OCI-LY3 (cell line): ENCODE measurements around the gene FGR.

Experiments used
- H2AFZ ChIP-seq: fragments of 200-600, 300-600 bp; shearing (Covaris generic); 2 replicates; pipeline ENCODE4 v1.6.0; 2014; ENCODE audit warnings: antibody characterized with exemption, low read depth, low read length
- H3K27ac ChIP-seq: fragments of 200-600, 300-600 bp; sonication (generic); 2 replicates; pipeline ENCODE4 v1.5.1; 2014; ENCODE audit warnings: mild to moderate bottlenecking, low read length, moderate library complexity, mixed read lengths
- H3K27me3 ChIP-seq: fragments of 200-600, 300-600 bp; sonication (generic); 2 replicates; pipeline ENCODE4 v1.6.1; 2014; ENCODE audit warnings: low read depth, low read length, mixed read lengths
- H3K36me3 ChIP-seq: fragments of 200-600, 300-600 bp; sonication (generic); replicated peaks from 2 replicates; pipeline ENCODE3; 2014; ENCODE audit warnings: low read depth, low read length, mixed read lengths
- H3K4me1 ChIP-seq: fragments of 300-600, 200-600 bp; sonication (generic); 2 replicates; pipeline ENCODE4 v1.6.1; 2014; ENCODE audit warnings: low read length, mixed read lengths
- H3K4me2 ChIP-seq: fragments of 200-600, 300-600 bp; sonication (generic); 2 replicates; pipeline ENCODE4 v1.6.1; 2014; ENCODE audit warnings: low read length, mixed read lengths
- H3K4me3 ChIP-seq: fragments of 300-600, 200-600 bp; sonication (generic); 2 replicates; pipeline ENCODE4 v1.5.1; 2014; ENCODE audit warnings: antibody characterized with exemption, mild to moderate bottlenecking, low read length, moderate library complexity
- H3K79me2 ChIP-seq: fragments of 300-600, 200-600 bp; shearing (Covaris generic); 2 replicates; pipeline ENCODE4 v1.6.1; 2014; ENCODE audit warnings: mild to moderate bottlenecking, low read length, mixed read lengths
- H3K9ac ChIP-seq: fragments of 300-600, 200-600 bp; shearing (Covaris generic); 2 replicates; pipeline ENCODE4 v1.6.0; 2014; ENCODE audit warnings: mild to moderate bottlenecking, low read length, moderate library complexity
- H3K9me3 ChIP-seq: fragments of 200-600, 300-600 bp; shearing (Covaris generic); 2 replicates; pipeline ENCODE4 v1.6.1; 2014; ENCODE audit warnings: low read length, mixed read lengths; ENCODE audit not compliant: insufficient read depth
- H4K20me1 ChIP-seq: fragments of 200-600, 300-600 bp; sonication (generic); 2 replicates; pipeline ENCODE4 v1.6.1; 2016; ENCODE audit warnings: low read length, mixed read lengths; ENCODE audit not compliant: insufficient read depth
- CTCF ChIP-seq: fragments of 200-600, 300-600 bp; sonication (generic); IDR thresholded peaks from 2 replicates; pipeline ENCODE4 v1.5.1; 2014; ENCODE audit warnings: antibody characterized with exemption, low read length, low read depth
- EZH2phosphoT487 ChIP-seq: fragments of 200-600 bp; shearing (Covaris generic); IDR thresholded peaks from 2 replicates; pipeline ENCODE4 v1.6.1; 2018; ENCODE audit warnings: antibody characterized with exemption, mixed run types, low read depth

The FGR gene

GRCh38 chr1:27567971-27568299, 67.0 kb downstream of the FGR start:
- H3K79me2 ChIP-seq: no peaks in the 10 kb centered on the region
- H4K20me1 ChIP-seq: 0 out of 2 replicates have a peak, but pooled peaks cover 4% of the 10 kb centered on the region
- peak overlapping the region; percentile 78 for H3K4me3 ChIP-seq
- peak overlapping the region; percentile 84 for H3K4me2 ChIP-seq
- H2AFZ ChIP-seq: no peak overlapping the region
- no peaks in the 10 kb centered on the region for H3K9me3 ChIP-seq
- H3K9ac ChIP-seq: peak overlapping the region; percentile 4; the same call in 1 of the 2 replicates
- TF ChIP-seq CTCF (no peak), EZH2phosphoT487 (no peak)
- H3K4me1 ChIP-seq: 0 out of 2 replicates have a peak, but pooled peaks cover 3% of the 10 kb centered on the region
- H3K27me3 ChIP-seq: 0 out of 2 replicates have a peak, but pooled peaks cover 3% of the 10 kb centered on the region
- no peak overlapping the region for H3K27ac ChIP-seq
- H3K36me3 ChIP-seq: no peaks in the 10 kb centered on the region

- H3K4me1 ChIP-seq: 0 out of 2 replicates have a peak, but pooled peaks cover 3% of the 10 kb centered on the region
Measured at GRCh38 chr1:27567146-27567526, 67.8 kb downstream of the FGR start.

GRCh38 chr1:27566462-27567145, 68.4 kb downstream of the FGR start:
- H3K4me2 ChIP-seq: no peak overlapping the region
- no peaks in the 10 kb centered on the region for H3K9me3 ChIP-seq
- H2AFZ ChIP-seq: no peak overlapping the region
- no peak overlapping the region for H3K9ac ChIP-seq
- no peak overlapping the region for H3K4me3 ChIP-seq
- no peak overlapping the region for H3K27ac ChIP-seq
- H3K4me1 ChIP-seq: 0 out of 2 replicates have a peak, but pooled peaks cover 3% of the 10 kb centered on the region
- 0 out of 2 replicates have a peak, but pooled peaks cover 4% of the 10 kb centered on the region for H4K20me1 ChIP-seq
- H3K79me2 ChIP-seq: no peaks in the 10 kb centered on the region
- TF ChIP-seq EZH2phosphoT487 (no peak), CTCF (no peak)
- no peaks in the 10 kb centered on the region for H3K36me3 ChIP-seq
- H3K27me3 ChIP-seq: 0 out of 2 replicates have a peak, but pooled peaks cover 3% of the 10 kb centered on the region

More at GRCh38 chr1:27567146-27567526, 67.8 kb downstream of the FGR start:
- no peak overlapping the region for H3K9ac ChIP-seq
- H3K4me3 ChIP-seq: no peak overlapping the region
- H3K9me3 ChIP-seq: no peaks in the 10 kb centered on the region
- no peaks in the 10 kb centered on the region for H3K36me3 ChIP-seq
- H3K27ac ChIP-seq: no peak overlapping the region
- H3K79me2 ChIP-seq: no peaks in the 10 kb centered on the region
- TF ChIP-seq CTCF: no peak
- TF ChIP-seq EZH2phosphoT487: no peak
- H4K20me1 ChIP-seq: 0 out of 2 replicates have a peak, but pooled peaks cover 4% of the 10 kb centered on the region
- no peak overlapping the region for H2AFZ ChIP-seq
- H3K4me2 ChIP-seq: no peak overlapping the region
- 0 out of 2 replicates have a peak, but pooled peaks cover 3% of the 10 kb centered on the region for H3K27me3 ChIP-seq

GRCh38 chr1:27564710-27565649, 70.0 kb downstream of the FGR start:
- H3K4me1 ChIP-seq: 0 out of 2 replicates have a peak, but pooled peaks cover 3% of the 10 kb centered on the region
- H3K36me3 ChIP-seq: no peaks in the 10 kb centered on the region
- 0 out of 2 replicates have a peak, but pooled peaks cover 3% of the 10 kb centered on the region for H3K27me3 ChIP-seq
- no peaks in the 10 kb centered on the region for H3K9me3 ChIP-seq
- no peak overlapping the region for H3K9ac ChIP-seq
- H3K4me3 ChIP-seq: no peak overlapping the region
- H2AFZ ChIP-seq: no peak overlapping the region
- TF ChIP-seq CTCF (no peak), EZH2phosphoT487 (no peak)
- H3K4me2 ChIP-seq: no peak overlapping the region
- H4K20me1 ChIP-seq: 0 out of 2 replicates have a peak, but pooled peaks cover 4% of the 10 kb centered on the region
- no peaks in the 10 kb centered on the region for H3K79me2 ChIP-seq
- no peak overlapping the region for H3K27ac ChIP-seq
